Endometrial microvascular endothelial cells (primary cell): ENCODE measurements around the gene CDHR3. TPM values are rescaled to one million over a fixed set of nuclear protein-coding genes. Genes with fewer than 3 reads are reported as not detected.

Experiments
- in situ Hi-C: cut with HindIII; loops from 2 replicates; pipeline ENCODE4 v1.10.0; 2017; ENCODE audit warnings: low sequenced_read_pairs, low pct_unique_long_range_greater_than_20kb; ENCODE audit errors: inconsistent ontology term
- total RNA-seq: library from RNA; depleted of rRNA; stranded (reverse); fragments of >200 nt; gene quantifications from one replicate; pipeline ENCODE4 v1.2.3, GENCODE V29; 2015; ENCODE audit errors: inconsistent ontology term

CDHR3 gene
- total RNA-seq, 1 donor from 2014 or later: not detected

- in situ Hi-C loops: no loop called here
These were observed 75.9 kb downstream of the CDHR3 start for GRCh38 chr7:106038916-106039315.

GRCh38 chr7:106039486-106040060 lies 76.5 kb downstream of the CDHR3 start:
- in situ Hi-C loops: no loop called here

GRCh38 chr7:106041140-106041717 lies 78.2 kb downstream of the CDHR3 start:
- in situ Hi-C loops: no loop called here

GRCh38 chr7:106042196-106042611 lies 79.1 kb downstream of the CDHR3 start:
- in situ Hi-C loops: no loop called here

- in situ Hi-C loops: no loop called here
These were observed 82.1 kb downstream of the CDHR3 start for GRCh38 chr7:106045139-106045538.

- in situ Hi-C loops: no loop called here
These were observed 82.5 kb downstream of the CDHR3 start for GRCh38 chr7:106045586-106045985.

GRCh38 chr7:106047184-106047583 lies 84.1 kb downstream of the CDHR3 start:
- in situ Hi-C loops: no loop called here

GRCh38 chr7:106047818-106048705 lies 85.0 kb downstream of the CDHR3 start:
- in situ Hi-C loops: no loop called here

GRCh38 chr7:106048706-106049020 lies 85.6 kb downstream of the CDHR3 start:
- in situ Hi-C loops: no loop called here

- in situ Hi-C loops: no loop called here
These were observed 86.2 kb downstream of the CDHR3 start for GRCh38 chr7:106049139-106049752.

- in situ Hi-C loops: loop anchor here (25.0 kb wide), 1 partner anchor 112 kb away; no protein-coding TSS in a partner anchor
These were observed 87.1 kb downstream of the CDHR3 start for GRCh38 chr7:106050002-106050745.

- in situ Hi-C loops: loop anchor here (25.0 kb wide), 1 partner anchor 112 kb away; no protein-coding TSS in a partner anchor
These were observed 87.7 kb downstream of the CDHR3 start for GRCh38 chr7:106050746-106051117.

- in situ Hi-C loops: loop anchor here (25.0 kb wide), 1 partner anchor 110 kb away; no protein-coding TSS in a partner anchor
These were observed 89.6 kb downstream of the CDHR3 start for GRCh38 chr7:106052681-106053080.

GRCh38 chr7:106053109-106053508 lies 90.0 kb downstream of the CDHR3 start:
- in situ Hi-C loops: loop anchor here (25.0 kb wide), 1 partner anchor 109 kb away; no protein-coding TSS in a partner anchor

GRCh38 chr7:106054156-106054910 lies 91.3 kb downstream of the CDHR3 start:
- in situ Hi-C loops: loop anchor here (25.0 kb wide), 1 partner anchor 108 kb away; no protein-coding TSS in a partner anchor

GRCh38 chr7:106054971-106055532 lies 92.0 kb downstream of the CDHR3 start:
- in situ Hi-C loops: loop anchor here (25.0 kb wide), 1 partner anchor 107 kb away; no protein-coding TSS in a partner anchor

- in situ Hi-C loops: loop anchor here (25.0 kb wide), 1 partner anchor 106 kb away; no protein-coding TSS in a partner anchor
These were observed 93.6 kb downstream of the CDHR3 start for GRCh38 chr7:106056513-106057203.
